Upper lobe of left lung (tissue), 4 donors: ENCODE results near the gene OR6J1.

Experiments
- EP300 ChIP-seq, 4 donors: sonication (generic); formaldehyde crosslinking; IDR thresholded peaks; one replicate each; pipeline ENCODE4 v1.5.1; 2017; ENCODE audit warnings: antibody characterized with exemption in 4 of 4, control low read depth in 2 of 4
- POLR2A ChIP-seq, 4 donors: fragments of 450-650 bp; IDR thresholded peaks; one replicate each; pipeline ENCODE4 v1.5.1; 2016 to 2017; ENCODE audit warnings: antibody characterized with exemption in 4 of 4, mild to moderate bottlenecking in 2 of 4
- TF ChIP-seq, protein P1 (sequence below), 6 experiments: fragments of 450-650 bp in 4 of 6; fragments of 200-600 bp in 2 of 6; sonication (generic) in 2 of 6; IDR thresholded peaks; one replicate each; pipeline ENCODE4 v1.5.1; 2016 to 2019; ENCODE audit warnings: antibody characterized with exemption in 6 of 6

DNA sequence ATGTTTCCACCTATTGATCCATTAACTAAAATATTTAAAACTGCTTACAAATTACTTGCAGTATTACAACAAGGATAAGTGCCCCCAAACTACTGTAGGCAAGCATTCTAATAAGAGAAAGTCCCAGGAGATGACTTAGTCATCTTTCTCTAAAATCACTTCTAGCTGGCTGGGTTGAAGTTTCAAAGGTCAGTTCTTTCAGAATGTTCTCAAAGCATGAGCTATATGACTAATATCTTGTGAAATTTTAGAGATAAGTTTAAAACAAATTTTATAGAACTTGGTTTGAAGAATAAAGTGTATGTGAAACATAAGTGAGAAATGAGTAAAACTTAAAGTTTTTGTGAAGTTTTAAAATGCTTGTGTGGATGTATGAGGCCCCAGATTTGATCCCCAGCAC, 24.3 kb upstream of the OR6J1 start:
- TF ChIP-seq, protein P1, sequence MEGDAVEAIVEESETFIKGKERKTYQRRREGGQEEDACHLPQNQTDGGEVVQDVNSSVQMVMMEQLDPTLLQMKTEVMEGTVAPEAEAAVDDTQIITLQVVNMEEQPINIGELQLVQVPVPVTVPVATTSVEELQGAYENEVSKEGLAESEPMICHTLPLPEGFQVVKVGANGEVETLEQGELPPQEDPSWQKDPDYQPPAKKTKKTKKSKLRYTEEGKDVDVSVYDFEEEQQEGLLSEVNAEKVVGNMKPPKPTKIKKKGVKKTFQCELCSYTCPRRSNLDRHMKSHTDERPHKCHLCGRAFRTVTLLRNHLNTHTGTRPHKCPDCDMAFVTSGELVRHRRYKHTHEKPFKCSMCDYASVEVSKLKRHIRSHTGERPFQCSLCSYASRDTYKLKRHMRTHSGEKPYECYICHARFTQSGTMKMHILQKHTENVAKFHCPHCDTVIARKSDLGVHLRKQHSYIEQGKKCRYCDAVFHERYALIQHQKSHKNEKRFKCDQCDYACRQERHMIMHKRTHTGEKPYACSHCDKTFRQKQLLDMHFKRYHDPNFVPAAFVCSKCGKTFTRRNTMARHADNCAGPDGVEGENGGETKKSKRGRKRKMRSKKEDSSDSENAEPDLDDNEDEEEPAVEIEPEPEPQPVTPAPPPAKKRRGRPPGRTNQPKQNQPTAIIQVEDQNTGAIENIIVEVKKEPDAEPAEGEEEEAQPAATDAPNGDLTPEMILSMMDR (IDR thresholded peaks at IDR 0.05): no peak
- TF ChIP-seq EP300 (IDR thresholded peaks at IDR 0.05): no peak
- no peak for TF ChIP-seq POLR2A (IDR thresholded peaks at IDR 0.05)
